ENCODE results near the gene UNC13A.

- TF ChIP-seq POLR2A (IDR thresholded peaks at IDR 0.05): no peak
- TF ChIP-seq, protein P1, sequence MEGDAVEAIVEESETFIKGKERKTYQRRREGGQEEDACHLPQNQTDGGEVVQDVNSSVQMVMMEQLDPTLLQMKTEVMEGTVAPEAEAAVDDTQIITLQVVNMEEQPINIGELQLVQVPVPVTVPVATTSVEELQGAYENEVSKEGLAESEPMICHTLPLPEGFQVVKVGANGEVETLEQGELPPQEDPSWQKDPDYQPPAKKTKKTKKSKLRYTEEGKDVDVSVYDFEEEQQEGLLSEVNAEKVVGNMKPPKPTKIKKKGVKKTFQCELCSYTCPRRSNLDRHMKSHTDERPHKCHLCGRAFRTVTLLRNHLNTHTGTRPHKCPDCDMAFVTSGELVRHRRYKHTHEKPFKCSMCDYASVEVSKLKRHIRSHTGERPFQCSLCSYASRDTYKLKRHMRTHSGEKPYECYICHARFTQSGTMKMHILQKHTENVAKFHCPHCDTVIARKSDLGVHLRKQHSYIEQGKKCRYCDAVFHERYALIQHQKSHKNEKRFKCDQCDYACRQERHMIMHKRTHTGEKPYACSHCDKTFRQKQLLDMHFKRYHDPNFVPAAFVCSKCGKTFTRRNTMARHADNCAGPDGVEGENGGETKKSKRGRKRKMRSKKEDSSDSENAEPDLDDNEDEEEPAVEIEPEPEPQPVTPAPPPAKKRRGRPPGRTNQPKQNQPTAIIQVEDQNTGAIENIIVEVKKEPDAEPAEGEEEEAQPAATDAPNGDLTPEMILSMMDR (IDR thresholded peaks at IDR 0.05): no peak
Observed at GRCh38 chr19:17601683-17602082, 86.5 kb downstream of the UNC13A start.

Data from tibial nerve (tissue), 3 donors.